HG02763 (cell line): ENCODE results near the gene CACFD1.

ENCODE experiments used
- ATAC-seq: cut with Tn5 transposase; IDR thresholded peaks from one replicate; pipeline ENCODE4 v1.9.1; 2021; ENCODE audit warnings: mild to moderate bottlenecking, moderate library complexity; ENCODE audit not compliant: unreplicated experiment

CACFD1 gene

DNA sequence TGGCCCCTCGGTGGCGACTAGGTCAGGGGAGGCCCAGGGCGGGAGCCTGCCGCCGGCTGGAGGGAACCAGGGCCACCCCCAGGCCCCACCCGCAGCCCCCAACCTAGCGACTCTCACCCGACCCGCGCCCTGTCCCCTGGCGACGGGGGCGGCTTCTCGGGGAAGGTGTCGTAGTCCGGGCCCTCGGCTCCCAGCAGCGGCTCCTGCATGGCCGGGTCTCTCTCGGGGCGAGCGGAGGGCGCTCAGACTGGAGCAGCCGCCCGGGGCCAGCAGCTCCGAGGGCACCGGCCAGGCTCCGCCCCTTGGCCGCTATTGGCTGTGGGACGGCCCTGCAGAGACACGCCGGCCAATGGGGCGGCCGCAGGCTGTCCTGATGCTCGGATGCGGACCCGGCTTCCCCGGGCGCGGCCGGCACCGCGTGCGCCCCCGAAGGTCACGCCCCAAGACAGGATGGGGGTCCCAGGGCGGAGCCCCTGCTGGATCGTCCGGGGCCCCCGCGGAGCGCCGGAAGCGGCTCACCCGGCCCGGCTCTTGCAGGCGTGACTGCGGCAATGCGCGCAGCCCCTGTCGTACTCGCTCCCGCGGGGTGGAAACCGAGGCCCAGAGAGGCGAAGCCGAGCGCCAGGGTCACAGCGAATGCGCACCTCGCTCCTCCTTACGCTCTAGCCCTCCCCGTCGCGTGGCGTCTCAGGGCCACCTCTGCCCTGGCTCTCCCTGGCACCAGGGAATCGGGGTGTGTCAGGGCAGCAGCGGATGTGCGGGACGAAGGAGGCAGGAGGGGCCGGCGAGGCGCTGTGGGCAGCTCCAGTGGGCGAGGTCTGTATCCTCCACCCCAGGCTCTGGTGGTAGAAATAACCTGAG lies 19.3 kb downstream of the CACFD1 start, which contains the start of gene SLC2A6:
TSS of gene SLC2A6 (minus strand) at position 249 of the 861 bp plus-strand sequence. CDS start at position 209, 40 bp downstream.
- peak; percentile 88 for ATAC-seq

DNA sequence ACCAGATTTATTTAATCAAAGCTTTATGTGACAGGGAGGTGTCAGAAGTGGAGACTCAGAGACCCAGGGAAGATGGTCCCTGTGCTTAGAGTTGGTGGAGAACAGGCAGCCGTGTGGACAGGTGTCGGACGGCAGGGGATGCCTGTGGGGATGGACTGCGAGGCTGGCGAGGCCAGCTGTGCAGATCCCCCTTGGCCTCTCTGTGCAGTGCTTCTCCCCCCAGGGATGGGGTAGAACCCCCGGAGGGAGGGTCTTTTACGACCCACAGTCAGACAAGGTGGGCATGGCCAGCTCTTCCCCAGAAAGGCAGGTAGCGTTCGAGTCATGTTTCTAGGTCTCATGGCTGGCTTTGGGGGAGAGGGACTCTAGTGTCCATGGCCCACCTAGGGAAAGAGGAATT lies 23.8 kb downstream of the CACFD1 start:
- no peak for ATAC-seq

DNA sequence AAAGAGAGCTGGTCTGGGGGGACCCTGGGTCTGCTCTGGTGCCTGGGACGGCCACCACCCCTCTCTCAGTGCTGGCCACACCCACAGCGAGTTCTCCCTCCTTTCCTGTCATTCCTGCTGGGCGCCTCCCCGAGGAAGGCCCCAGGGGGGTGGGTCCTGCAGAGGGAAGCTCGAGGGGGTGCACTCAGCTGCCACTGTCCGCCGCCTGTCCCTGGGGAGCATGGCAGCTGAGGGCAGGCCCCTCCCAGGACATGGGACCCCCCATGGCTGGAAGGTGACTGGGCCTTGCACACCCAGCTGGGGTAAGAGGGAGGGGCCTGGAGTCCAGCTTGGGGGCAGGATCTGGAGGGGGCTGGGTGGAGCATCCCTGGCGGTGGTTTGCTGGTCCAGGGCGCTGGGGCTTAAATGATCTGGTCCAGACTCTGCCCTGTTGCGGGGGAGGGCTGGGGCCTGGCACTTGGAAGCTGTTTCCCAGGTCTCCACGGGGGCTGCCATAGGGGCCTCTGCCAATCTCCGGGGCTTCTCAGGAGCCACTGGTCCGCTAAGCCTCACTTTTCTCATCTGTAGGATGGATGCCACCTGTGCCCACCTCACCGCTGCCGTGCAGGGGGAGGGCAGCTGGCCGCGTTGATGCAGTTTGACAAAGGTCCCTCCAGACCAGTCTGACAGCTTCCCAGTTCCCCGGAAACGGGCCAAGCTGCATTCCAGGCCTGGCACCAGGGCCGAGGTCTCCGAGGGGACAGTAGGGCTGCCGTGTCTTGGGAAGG lies 25.1 kb downstream of the CACFD1 start:
- ATAC-seq, result no peak

DNA sequence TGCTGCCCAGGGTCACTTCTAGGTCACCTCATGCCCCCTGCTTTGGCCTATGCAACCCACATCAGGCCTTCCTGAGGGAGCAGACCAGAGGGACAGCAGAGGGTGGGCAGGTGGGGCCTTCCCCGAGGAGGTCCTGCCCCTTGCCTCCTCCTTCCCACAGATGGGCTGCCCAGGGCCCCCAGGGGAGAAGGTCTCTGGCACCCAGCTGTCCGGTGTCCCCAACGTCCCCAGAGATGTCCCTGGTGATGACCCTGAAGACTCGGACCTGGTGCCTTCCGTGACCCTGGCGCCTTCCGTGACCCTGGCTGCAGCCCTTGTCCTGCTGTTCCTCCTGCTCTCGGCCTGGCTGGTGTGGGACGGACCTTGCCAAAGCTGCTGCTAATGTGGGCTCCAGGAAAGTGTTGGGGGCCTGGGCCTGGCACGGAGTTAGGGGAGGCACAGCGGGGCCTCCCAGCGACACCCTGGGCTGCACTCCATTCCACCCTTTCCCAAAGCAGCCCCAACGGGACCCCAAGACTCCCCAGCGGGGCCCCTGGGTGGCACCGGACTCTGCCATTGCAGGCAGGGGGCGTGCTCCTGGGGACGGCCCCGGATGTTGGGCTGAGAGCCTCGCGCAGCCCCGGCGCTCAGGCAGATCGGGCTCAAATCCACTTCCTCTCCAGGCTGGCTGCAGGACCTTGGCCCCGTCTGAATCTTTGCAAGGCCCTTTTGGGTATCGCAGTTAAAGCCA lies 25.9 kb downstream of the CACFD1 start:
- no peak for ATAC-seq

DNA sequence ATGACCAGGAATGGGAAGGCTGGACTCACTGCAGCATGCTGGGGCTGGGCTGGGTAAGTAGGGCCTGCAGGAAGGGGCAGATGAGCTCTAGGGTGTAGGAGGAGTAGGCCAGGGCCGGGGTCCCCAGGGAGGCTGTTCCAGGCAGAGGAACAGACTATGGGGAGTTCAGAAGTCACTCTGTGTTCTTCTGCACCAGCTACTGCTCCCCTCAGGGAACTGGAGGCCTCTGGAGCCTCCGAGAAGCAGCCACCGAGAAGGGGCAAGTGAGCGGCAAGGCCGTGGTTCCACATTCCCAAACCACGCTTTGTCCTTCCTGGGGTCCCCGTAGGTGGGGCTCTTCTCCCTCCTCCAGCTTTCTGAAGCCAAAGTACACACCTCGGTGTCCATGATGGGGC lies 27.6 kb downstream of the CACFD1 start:
- no peak for ATAC-seq

DNA sequence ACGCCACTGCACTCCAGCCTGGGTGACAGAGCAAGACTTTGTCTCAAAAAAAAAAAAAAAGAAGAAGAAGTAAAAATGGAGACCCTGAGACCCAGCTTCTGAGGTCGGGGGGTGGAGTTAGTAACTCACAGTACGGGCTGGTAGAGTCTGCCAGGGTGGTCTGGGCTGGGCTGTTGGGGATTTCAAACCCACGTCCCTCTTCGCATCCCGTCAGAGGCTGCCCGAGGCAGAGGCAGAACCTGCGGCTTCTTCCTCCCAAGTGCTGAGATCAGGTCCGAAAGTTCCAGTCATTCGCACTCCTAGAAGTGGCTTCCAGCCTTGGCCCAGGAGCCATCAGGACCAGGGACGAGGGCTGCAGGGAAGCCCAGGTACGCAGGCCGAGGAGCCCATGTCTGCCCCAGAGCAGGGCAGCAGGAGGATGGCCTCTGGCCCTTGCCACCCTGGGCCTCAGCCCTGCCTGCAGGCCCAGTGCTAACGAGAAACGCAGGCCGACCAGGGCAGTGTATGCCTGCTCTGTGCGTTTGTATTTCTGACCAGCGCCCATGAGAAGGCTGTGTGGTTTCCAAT lies 29.0 kb downstream of the CACFD1 start:
- no peak for ATAC-seq

DNA sequence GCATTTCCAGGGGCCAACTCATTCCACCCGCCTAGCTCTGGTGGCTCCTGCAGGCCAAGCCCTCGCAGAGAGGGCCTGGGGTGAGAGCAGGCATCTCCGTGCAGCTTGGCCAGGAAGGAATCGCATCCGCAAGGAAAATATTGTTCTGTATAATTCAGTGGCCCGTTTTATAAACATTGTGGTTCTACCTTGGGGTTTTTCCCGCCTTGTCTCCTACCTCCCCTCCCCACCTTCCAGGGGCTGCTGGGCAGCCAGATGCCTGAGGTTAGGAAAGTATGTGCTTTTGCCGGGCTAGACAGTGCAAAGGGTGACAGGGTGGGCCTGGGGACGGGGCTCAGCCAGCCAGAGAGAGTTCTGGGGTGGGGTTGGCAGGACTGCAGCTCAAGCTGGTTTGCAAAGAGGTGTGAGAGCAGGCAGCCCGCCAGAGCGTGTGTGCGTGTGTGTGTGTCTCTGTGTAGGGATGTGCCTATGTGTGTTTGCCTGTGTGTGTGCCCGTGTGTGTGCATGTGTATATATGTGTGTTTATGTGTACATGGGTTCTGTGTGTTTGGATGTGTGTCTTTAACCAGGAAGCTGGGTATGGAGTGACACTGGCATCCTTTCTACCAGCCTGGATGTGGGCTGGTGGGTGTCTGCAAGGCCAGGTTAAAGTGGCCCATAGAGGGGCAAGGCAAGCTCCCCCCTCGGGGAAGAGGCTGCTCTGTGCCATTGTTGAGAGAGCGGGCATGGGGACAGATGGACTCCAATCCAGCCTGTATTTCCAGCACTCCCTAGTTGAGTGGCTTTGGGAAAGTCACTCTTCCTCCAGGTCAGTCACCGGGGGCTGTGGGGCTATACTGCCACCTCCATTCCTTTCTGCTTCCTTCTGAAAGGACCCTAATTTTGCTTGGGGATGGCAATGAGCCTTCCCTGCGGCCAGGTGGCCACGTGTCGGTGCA lies 29.7 kb downstream of the CACFD1 start:
- no peak for ATAC-seq

DNA sequence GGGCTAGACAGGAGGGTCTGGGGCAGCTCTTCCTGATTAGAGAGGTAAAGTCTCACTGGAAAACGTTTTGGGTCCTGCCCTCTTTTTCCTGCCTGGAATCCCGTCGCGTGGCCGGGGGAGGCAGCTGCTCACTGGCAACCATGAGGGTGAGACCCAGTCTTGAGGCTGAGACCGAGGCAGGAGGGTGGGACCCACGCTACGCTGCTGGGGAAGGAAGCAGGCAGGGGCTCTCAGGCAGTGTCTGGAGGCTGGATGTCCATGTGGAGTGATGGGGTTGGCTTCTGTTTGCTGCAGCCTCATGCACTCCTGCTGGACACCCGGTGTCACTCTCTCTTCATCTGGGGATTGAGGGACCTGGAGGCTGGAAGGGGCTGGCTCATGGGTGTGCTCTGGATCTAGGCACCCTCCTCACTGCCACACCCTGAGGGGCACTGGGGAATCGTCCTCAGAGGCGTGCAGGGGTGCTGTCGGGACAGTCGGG lies 30.5 kb downstream of the CACFD1 start:
- ATAC-seq, result no peak

DNA sequence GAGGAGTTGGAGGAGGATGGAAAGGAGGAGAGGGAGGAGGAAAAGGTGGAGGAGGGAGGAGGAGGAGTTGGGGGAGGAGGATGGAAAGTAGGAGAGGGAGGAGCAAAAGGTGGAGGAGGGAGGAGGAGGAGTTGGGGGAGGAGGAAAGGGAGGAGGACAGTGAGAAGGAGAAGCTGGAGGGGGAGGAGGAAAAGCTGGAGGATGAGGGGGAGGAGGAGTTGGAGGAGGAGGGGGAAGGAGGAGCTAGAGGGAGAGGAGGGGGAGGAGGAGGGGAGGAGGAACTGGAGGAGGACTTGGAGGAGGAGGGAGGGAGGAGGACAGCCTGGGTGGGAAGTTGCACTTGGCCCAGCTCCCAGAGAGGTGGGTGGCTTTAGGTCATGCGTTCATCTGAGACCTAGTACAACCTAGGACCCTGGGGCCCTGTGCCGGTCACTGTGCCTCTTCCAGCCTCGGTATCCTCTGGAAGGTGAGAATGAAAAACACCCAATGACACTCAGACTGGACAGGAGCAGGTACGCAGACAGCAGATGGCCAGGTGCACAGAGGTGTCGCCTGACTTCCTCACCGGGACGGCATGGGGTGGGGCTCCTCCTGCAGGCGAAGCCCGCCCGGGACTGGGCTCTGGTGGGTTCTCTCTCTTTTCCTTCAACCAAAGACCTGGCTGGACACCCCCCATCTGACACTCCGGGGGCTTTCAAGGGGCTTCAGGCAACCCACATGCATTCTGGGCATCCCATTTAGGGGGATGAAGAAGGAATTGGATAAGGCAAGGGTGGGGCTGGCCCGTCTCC lies 31.3 kb downstream of the CACFD1 start:
- ATAC-seq, result no peak

DNA sequence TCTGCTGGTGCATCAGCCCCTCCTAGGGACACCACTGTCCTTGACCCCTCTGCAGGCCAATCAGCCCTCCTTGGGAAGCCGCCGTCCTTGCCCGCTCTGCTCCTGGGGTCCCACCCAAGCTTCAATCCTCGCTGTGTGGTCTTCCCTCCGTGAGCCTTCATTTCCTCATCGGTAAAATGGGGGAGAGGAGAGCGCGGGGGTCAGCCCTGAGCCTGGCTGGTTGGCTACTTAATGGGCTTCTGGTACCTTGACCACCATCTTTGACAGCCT lies 31.8 kb downstream of the CACFD1 start:
- no peak for ATAC-seq

DNA sequence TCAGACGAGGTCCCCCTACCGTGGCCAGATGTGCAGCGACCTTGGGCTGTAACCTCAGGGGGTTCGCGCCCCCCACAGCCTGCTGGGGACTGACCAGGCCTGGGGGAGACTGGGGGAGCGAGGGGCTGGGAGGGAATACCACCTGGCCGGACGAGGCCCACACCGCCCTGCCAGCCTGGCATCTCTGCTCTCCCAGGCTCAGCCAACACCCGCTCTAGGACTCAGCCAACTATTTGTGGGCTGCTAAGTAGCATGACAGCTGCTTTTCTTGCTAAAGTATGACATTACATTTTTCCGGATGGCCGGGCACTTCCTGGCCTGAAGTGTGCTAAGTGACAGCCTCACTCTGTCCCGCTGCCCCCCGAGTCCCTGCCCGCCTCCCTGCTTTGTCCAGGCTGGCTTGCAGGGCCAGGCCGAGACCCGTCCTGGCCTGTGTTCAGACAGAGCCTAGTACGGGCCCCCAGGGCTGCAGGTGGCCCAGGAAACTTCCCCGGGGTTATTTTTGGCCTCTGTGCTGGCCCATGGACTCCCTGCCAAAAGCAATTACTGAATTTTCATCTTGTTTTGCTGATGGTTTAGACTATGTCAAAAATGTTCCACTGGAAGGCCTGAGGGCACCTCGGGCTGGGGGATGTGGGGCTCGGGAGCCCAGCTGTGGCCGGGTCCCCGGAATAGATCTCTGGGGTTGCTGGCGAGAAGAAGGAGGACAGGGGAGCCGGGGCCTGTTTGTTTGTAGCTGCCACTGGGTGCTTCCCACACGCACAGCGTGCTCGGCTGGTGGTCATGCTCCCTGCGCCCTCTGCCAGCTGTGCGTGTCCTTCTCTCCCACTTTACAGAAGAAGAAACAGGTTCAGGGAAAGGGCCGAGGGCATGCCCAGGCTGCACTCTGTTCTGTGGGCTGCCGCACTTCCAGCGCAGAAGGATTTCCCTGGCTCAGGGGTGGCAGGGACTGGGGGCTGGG lies 32.6 kb downstream of the CACFD1 start:
- no peak for ATAC-seq

DNA sequence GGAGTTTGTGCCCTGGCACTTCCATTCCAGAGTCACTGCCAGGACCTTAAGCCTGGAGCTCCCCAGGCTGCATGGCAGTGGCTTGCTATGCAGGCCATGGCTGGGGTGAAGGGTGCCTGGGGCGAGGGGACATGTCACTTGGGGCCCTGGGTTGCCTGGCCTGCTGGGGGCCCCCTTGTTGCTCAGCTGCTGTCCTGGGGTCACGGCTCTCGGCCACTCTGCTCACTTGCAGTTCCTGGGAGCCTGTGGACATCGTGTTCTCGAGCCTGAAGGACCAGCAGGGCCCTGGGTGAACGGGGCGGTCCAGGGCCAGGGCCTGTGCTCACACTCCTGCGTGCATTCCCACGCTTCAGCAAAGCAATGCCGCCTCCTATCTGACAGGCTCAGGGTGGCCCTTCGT lies 33.6 kb downstream of the CACFD1 start:
- ATAC-seq, result no peak

DNA sequence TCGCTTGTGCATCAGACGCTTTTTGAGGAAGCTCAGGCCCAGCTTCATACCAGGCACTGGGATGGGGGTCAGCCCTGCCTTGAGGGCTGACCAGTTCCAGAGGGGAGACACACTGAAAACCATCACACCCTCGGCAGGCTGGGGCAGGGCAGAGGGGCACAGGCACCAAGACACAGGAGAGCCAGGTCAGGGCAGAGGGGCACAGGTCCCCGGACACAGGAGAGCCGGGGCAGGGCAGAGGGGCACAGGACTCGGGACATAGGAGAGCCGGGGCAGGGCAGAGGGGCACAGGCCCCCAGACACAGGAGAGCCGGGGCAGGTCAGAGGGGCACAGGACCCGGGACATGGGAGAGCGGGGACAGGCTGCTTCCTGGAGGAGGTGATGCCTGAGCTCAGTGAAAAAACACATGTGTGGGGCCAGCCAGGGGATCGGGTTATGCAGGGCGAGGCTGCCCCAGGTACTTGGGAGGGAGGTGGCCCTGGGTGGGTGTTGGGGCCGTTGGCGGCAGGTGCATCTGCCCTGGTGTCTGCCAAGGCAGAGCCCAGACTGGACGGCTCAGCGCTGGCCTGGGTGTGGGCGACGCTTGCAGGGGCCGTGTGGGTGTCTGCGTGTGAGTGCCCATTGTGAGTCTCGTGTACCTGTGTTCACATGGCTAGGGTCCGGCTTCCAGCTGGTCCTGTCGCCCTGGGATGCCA lies 34.2 kb downstream of the CACFD1 start:
- ATAC-seq, result no peak

DNA sequence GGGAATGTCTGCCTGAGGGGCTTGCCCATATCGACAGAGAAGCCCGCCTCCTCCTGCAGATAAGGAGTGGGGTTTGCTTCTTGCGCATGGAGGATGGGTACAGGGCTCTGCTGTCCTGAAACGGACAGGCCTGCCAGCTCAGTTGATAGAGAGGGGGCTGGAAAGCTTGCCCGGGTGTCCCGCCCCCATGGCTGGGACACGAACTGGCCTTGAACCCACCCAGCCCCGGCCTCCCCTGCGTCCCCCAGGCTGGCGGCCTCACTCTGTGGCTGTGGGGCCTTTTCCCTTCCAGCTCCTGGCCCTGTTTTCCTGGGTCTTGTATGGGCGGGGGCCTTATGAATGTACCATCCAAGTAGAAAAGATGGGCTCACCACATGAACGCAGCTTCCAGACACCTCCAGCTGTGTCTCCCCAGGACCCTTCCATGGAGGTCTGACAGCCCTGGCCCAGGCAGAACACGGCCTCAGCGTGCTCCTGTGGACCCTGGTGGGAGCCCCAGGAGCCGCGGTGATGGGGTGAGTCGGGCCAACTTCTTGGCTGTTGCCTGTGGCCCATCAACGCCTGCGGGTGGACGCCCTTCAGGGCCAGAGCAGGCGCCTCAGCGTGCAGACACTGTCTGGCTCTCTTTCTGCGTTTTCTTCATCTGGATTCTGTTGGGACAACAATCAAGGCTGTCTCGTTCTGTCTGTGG lies 35.0 kb downstream of the CACFD1 start:
- ATAC-seq, result no peak

DNA sequence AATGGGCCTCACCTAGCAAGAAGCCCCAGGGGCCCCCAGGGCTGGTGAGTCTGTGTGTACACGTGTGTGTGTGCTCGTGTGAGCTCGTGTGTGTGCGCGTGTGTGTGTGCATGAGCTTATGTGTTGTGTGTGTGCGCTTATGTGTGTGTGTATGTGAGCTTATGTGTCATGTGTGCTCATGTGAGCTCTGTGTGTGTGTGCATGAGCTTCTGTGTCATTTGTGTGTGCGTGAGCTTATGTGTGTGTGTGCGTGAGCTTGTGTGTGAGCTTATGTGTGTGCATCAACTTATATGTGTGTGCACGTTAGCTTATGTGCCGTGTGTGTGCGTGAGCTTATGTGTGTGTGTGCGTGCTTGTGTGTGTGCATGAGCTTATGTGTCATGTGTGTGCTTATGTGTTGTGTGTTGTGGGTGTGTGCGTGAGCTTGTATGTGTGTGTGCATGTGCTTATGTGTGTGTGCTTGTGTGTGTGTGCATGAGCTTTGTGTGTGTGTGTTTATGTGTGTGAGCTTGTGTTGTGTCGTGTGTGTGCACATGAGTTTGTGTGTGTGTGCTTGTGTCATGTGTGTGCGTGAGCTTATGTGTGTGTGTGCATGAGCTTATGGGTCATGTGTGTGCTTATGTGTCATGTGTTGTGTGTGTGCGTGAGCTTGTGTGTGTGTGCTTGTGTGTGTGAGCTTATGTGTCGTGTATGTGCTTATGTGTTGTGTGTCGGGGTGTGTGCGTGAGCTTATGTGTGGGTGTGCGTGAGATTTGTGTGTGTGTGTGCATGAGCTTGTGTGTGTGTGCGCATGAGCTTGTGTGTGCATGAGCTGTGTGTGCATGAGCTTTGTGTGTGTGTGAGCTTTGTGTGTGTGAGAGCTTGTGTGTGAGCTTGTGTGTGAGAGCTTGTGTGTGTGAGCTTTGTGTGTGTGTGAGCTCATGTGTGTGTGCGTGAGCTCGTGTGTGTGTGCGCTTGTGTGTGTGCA lies 35.8 kb downstream of the CACFD1 start:
- no peak for ATAC-seq
